GM10266 (cell line): ENCODE data around the gene DHX29.

Experiments used
- DNase-seq: peaks from one replicate; pipeline ENCODE4 v3.0.0; 2012; ENCODE audit errors: extremely low spot score
- TF ChIP-seq, protein P1 (sequence below): IDR thresholded peaks from 2 replicates; pipeline ENCODE4 v1.5.1; 2012; ENCODE audit warnings: mild to moderate bottlenecking, low read depth; ENCODE audit not compliant: control insufficient read depth, insufficient read depth; ENCODE audit errors: missing control alignments

Gene DHX29

DNA sequence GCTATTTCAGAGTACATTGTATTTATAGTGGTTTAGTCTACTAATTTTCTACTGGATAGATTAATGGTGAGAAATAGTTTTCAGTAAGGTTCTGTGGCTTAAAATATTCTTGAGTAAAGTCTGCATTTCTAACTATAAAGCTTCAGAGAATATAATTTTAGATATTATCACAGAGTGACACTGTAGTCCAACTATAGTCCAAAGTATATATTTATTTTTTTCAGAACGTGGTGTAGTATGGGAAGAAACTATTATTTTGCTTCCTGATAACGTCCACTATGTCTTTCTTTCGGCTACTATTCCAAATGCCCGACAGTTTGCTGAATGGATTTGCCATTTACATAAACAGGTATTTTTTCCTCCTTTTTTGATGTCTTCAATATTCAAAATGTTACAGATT lies 35.6 kb upstream of the DHX29 start:
- no peak for DNase-seq
- TF ChIP-seq, protein P1, sequence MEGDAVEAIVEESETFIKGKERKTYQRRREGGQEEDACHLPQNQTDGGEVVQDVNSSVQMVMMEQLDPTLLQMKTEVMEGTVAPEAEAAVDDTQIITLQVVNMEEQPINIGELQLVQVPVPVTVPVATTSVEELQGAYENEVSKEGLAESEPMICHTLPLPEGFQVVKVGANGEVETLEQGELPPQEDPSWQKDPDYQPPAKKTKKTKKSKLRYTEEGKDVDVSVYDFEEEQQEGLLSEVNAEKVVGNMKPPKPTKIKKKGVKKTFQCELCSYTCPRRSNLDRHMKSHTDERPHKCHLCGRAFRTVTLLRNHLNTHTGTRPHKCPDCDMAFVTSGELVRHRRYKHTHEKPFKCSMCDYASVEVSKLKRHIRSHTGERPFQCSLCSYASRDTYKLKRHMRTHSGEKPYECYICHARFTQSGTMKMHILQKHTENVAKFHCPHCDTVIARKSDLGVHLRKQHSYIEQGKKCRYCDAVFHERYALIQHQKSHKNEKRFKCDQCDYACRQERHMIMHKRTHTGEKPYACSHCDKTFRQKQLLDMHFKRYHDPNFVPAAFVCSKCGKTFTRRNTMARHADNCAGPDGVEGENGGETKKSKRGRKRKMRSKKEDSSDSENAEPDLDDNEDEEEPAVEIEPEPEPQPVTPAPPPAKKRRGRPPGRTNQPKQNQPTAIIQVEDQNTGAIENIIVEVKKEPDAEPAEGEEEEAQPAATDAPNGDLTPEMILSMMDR, result no peak

- DNase-seq, result peak; percentile 18
- TF ChIP-seq, protein P1, result no peak
Measured at GRCh38 chr5:55338810-55339243, 31.3 kb upstream of the DHX29 start.

DNA sequence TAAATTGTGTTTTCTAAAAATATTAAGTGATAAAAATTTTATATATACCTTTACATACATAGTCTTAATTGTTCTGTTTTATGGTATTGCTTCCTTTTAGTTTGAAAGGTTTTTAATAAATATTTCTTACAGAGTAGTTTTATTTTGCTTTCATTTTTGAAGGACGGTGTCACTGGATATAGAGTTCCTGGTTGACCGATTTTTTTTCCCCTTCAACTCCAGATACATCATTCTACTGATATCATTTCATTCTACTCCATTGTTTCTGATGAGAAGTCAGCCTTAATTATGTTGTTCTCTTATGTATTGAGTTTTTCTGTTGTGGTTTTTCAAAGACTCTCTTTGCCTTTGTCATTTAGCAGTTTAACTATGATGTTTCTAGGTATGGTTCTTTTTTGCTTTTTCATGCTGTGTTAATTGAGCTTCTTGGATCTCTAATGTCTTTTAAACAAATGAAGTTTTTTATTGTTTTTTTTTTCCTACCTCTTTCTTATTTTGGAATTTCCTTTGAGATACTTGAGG lies 30.7 kb upstream of the DHX29 start:
- DNase-seq, result no peak
- TF ChIP-seq, protein P1, result no peak

- DNase-seq, result no peak
Measured at GRCh38 chr5:55333811-55334210, 26.3 kb upstream of the DHX29 start.

GRCh38 chr5:55333017-55333416 lies 25.5 kb upstream of the DHX29 start:
- TF ChIP-seq, protein P1, result no peak
- no peak for DNase-seq

More at GRCh38 chr5:55333811-55334210, 26.3 kb upstream of the DHX29 start:
- TF ChIP-seq, protein P1, result no peak

- no peak for DNase-seq
- TF ChIP-seq, protein P1, result no peak
Measured at GRCh38 chr5:55331321-55331720, 23.8 kb upstream of the DHX29 start.

DNA sequence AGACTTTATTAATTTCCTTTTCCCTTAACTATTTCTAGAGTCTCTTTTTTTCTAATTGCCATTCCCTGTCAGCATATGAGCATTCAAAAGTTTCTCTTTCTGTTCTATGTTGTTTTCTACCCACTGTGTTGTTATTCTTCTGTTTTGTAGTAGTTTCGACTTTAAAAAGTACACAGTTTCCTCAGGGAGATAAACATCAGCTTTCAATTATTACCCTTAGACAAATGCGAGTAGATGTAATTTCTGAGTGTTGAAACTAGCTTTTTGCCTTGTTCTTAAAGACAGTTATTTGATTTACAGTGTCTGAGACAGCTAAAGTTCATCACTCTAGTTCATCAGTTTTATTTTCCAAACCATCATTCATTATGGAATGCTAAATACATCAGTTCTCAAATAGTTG lies 19.8 kb upstream of the DHX29 start:
- TF ChIP-seq, protein P1, result no peak
- no peak for DNase-seq
